K562 (cell line): ENCODE data around the gene FOSL1. TPM values are rescaled to one million over a fixed set of nuclear protein-coding genes. Genes with fewer than 3 reads are reported as not detected.
A peak's percentile ranks its signal among the peaks of the same experiment; 100 is the strongest.

Experiments used
- CREM ChIP-seq: IDR thresholded peaks from 2 replicates; pipeline ENCODE4 v1.6.1; 2014; ENCODE audit warnings: antibody characterized with exemption, low read depth
- HDAC2 ChIP-seq: fragments of 450-650 bp; IDR thresholded peaks from 2 replicates; pipeline ENCODE4 v1.6.1; 2016; ENCODE audit warnings: mild to moderate bottlenecking
- HIVEP1 ChIP-seq: fragments of 250-450 bp; sonication (Bioruptor Pico); IDR thresholded peaks from 2 replicates; pipeline ENCODE4 v1.4.0; 2020; ENCODE audit warnings: mild to moderate bottlenecking
- MYNN ChIP-seq, 2 experiments: sonication (generic); formaldehyde crosslinking in 1 of 2; IDR thresholded peaks; 2 replicates each; pipeline versions ENCODE4 v1.5.0 to v1.6.1; 2016 to 2020; ENCODE audit warnings: antibody characterized with exemption in 1 of 2, missing genetic modification reagents in 1 of 2
- PHF20 ChIP-seq: fragments of 450-650 bp; IDR thresholded peaks from 2 replicates; pipeline ENCODE4 v1.6.1; 2018; ENCODE audit not compliant: partially characterized antibody
- SIRT6 ChIP-seq: IDR thresholded peaks from one replicate; pipeline ENCODE4 v1.6.1; 2012; ENCODE audit warnings: low read depth, mild to moderate bottlenecking, control low read depth, inconsistent platforms, low read length, moderate library complexity
- SP1 ChIP-seq: sonication (generic); formaldehyde crosslinking; IDR thresholded peaks from 2 replicates; pipeline ENCODE4 v1.8.1; 2022; ENCODE audit warnings: mild to moderate bottlenecking, missing genetic modification reagents
- TAF9B ChIP-seq: fragments of 450-650 bp; IDR thresholded peaks from 2 replicates; pipeline ENCODE4 v1.6.1; 2018; ENCODE audit warnings: mild to moderate bottlenecking; ENCODE audit not compliant: partially characterized antibody
- polyA plus RNA-seq, 8 experiments: library from polyadenylated mRNA; depleted of rRNA in 4 of 8; stranded (reverse) in 5 of 8; unstranded in 3 of 8; fragments of >200 nt; fragmentation: Nextera tagmentation in 2 of 8; fragmentation: Illumina TruSeq in 1 of 8; extraction: Ambion mirVana in 2 of 8; extraction: Trizol in 1 of 8; gene quantifications; 2 replicates each; pipeline versions ENCODE4 v1.2.1 to v1.2.3, GENCODE V29; 2011 to 2014; ENCODE audit warnings: inconsistent platforms in 1 of 8, missing spikeins in 1 of 8
- total RNA-seq, 7 experiments: library from RNA; depleted of rRNA in 6 of 7; stranded (reverse); fragments of >200 nt in 6 of 7; fragmentation: Illumina TruSeq in 2 of 7; extraction: Trizol in 2 of 7; gene quantifications; 2 replicates each; pipeline versions ENCODE4 v1.2.1 to v1.2.3, GENCODE V29; 2011 to 2021; ENCODE audit warnings: low replicate concordance in 1 of 7
- TF ChIP-seq, protein P1 (sequence below), 2 experiments: fragments of 450-650 bp; IDR thresholded peaks; 2 replicates each; pipeline ENCODE4 v1.6.1; 2016; ENCODE audit warnings: mild to moderate bottlenecking in 2 of 2, borderline replicate concordance in 1 of 2, low read depth in 1 of 2, moderate library complexity in 1 of 2
- TF ChIP-seq, protein P2 (sequence below): fragments of 200-800 bp; sonication (Bioruptor generic); IDR thresholded peaks from 2 replicates; pipeline ENCODE4 v1.6.1; 2017; ENCODE audit warnings: missing genetic modification characterization, missing compliant biosample characterization
- TF ChIP-seq, protein P3 (sequence below): fragments of 450-650 bp; IDR thresholded peaks from 2 replicates; pipeline ENCODE4 v1.6.1; 2016
- TF ChIP-seq, protein P4 (sequence below): fragments of 450-650 bp; formaldehyde crosslinking; IDR thresholded peaks from 2 replicates; pipeline ENCODE4 v1.4.0; 2020; ENCODE audit warnings: mild to moderate bottlenecking, mixed read lengths

FOSL1 gene
- total and polyA plus RNA-seq, 9 of the 15 experiments (the other 6 are each of a cell fraction or from before 2014, with no cell fraction given): 3.5 to 39.6 (median 10.0) TPM

DNA sequence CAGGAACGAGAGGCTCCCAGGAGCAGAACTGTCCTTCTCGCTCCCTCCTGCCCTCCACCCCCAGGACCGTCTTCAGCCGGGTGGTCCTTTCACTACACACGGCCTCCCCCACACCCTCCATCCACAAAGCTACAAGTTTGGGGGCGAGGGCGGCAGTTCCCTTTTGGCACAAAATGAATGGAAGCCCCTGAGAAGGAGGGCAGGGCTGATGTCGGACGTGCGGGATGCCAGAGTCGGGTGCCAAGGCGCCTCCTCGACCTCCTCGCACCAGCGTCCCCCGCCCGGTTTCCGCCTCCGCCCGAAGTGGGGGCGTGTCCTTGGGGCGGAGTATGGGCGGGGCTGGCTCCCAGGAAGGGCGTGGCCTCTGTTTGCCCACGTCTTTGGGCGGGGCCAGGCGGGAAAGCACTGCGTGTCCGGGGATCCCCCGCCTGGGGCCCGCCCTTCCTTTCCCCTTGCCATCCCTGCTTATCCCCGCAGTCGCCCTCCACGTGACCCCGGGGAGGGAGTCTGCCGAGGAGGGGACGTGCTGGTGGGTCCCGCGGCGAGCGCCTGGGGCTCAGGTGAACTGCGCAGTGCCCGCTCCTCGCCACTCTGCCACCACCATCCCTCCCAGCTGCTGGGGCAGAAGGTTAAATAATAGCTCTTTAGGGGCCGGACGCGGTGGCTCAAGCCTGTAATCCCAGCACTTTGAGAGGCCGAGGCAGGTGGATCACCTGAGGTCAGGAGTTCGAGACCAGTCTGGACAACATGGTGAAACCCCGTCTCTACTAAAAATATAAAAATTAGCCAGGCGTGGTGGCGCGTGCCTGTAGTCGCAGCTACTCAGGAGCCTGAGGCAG lies 26.7 kb downstream of the FOSL1 start (continued):
- TF ChIP-seq, protein P1, sequence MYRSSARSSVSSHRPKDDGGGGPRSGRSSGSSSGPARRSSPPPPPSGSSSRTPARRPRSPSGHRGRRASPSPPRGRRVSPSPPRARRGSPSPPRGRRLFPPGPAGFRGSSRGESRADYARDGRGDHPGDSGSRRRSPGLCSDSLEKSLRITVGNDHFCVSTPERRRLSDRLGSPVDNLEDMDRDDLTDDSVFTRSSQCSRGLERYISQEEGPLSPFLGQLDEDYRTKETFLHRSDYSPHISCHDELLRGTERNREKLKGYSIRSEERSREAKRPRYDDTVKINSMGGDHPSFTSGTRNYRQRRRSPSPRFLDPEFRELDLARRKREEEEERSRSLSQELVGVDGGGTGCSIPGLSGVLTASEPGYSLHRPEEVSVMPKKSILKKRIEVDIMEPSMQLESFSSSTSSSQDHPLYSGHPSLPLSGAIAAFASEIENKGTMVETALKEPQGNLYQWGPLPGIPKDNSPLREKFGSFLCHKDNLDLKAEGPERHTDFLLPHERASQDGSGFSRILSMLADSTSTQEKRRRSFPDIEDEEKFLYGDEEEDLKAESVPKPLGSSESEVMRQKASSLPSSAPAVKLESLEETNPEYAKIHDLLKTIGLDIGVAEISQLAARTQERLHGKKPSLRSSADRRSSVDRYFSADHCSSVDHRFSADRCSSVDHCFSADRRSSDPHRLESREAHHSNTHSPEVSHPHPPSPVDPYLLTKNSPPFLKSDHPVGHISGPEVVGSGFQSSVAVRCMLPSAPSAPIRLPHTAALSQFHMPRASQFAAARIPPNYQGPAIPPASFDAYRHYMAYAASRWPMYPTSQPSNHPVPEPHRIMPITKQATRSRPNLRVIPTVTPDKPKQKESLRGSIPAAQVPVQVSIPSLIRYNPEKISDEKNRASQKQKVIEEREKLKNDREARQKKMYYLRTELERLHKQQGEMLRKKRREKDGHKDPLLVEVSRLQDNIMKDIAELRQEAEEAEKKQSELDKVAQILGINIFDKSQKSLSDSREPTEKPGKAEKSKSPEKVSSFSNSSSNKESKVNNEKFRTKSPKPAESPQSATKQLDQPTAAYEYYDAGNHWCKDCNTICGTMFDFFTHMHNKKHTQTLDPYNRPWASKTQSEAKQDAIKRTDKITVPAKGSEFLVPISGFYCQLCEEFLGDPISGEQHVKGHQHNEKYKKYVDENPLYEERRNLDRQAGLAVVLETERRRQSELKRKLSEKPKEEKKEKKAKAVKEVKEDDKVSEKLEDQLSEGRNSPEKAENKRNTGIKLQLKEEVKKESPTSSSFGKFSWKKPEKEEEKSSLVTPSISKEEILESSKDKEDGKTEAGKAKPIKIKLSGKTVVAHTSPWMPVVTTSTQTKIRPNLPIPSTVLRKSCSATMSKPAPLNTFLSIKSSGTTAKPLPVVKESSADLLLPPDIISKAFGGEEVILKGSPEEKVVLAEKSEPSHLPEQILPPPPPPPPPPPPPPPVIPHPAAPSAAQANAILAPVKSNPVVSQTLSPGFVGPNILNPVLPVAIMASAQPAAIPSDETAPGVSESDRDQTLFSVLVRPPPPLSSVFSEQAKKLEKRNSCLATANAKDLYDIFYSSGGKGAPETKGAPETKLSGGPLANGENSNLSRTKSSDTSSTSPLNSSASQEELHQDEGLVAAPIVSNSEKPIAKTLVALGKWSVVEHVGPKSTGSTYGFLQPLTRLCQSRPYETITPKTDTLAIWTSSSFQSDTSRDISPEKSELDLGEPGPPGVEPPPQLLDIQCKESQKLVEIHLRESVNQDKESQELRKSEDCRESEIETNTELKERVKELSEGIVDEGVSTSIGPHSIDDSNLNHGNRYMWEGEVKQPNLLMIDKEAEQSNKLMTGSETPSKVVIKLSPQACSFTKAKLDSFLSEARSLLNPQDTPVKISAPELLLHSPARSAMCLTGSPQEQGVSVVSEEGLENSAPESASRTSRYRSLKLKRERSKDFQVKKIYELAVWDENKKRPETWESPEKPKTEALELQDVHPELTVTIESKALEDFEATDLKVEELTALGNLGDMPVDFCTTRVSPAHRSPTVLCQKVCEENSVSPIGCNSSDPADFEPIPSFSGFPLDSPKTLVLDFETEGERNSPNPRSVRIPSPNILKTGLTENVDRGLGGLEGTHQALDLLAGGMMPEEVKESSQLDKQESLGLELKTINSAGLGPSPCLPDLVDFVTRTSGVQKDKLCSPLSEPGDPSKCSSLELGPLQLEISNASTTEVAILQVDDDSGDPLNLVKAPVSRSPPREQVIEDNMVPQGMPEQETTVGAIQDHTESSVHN (IDR thresholded peaks at IDR 0.05; ENCODE audit: borderline replicate concordance in 1 of 2, low read depth in 1 of 2): no peak
- TF ChIP-seq HDAC2 (peak; percentile 52; the same call in 1 of the 2 replicates), MYNN (IDR thresholded peaks at IDR 0.05) (0 out of 2 replicates have a peak, but pooled peaks have one; percentile 57), MYNN (CRISPR knock-in tag; IDR thresholded peaks at IDR 0.05) (no peak), HIVEP1 (CRISPR knock-in tag) (peak; percentile 86), SIRT6 (no peak), SP1 (CRISPR knock-in tag) (peak; percentile 99), TAF9B (no peak), CREM (peak; percentile 78), PHF20 (peak; percentile 20)
- TF ChIP-seq, protein P2, sequence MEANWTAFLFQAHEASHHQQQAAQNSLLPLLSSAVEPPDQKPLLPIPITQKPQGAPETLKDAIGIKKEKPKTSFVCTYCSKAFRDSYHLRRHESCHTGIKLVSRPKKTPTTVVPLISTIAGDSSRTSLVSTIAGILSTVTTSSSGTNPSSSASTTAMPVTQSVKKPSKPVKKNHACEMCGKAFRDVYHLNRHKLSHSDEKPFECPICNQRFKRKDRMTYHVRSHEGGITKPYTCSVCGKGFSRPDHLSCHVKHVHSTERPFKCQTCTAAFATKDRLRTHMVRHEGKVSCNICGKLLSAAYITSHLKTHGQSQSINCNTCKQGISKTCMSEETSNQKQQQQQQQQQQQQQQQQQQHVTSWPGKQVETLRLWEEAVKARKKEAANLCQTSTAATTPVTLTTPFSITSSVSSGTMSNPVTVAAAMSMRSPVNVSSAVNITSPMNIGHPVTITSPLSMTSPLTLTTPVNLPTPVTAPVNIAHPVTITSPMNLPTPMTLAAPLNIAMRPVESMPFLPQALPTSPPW (CRISPR knock-in tag): peak; percentile 86
- TF ChIP-seq, protein P3, sequence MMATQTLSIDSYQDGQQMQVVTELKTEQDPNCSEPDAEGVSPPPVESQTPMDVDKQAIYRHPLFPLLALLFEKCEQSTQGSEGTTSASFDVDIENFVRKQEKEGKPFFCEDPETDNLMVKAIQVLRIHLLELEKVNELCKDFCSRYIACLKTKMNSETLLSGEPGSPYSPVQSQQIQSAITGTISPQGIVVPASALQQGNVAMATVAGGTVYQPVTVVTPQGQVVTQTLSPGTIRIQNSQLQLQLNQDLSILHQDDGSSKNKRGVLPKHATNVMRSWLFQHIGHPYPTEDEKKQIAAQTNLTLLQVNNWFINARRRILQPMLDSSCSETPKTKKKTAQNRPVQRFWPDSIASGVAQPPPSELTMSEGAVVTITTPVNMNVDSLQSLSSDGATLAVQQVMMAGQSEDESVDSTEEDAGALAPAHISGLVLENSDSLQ: 0 out of 2 replicates have a peak, but pooled peaks have one; percentile 31
- TF ChIP-seq, protein P4, sequence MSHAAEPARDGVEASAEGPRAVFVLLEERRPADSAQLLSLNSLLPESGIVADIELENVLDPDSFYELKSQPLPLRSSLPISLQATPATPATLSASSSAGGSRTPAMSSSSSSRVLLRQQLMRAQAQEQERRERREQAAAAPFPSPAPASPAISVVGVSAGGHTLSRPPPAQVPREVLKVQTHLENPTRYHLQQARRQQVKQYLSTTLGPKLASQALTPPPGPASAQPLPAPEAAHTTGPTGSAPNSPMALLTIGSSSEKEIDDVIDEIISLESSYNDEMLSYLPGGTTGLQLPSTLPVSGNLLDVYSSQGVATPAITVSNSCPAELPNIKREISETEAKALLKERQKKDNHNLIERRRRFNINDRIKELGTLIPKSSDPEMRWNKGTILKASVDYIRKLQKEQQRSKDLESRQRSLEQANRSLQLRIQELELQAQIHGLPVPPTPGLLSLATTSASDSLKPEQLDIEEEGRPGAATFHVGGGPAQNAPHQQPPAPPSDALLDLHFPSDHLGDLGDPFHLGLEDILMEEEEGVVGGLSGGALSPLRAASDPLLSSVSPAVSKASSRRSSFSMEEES (CRISPR knock-in tag): peak; percentile 71
